Lower leg skin (tissue), 3 donors: ENCODE results near the gene BRF1.

Source experiments
- POLR2A ChIP-seq, 2 donors: fragments of 450-650 bp; IDR thresholded peaks; one replicate each; pipeline ENCODE4 v1.6.1; 2016 to 2017; ENCODE audit warnings: antibody characterized with exemption in 2 of 2, mild to moderate bottlenecking in 1 of 2, moderate library complexity in 1 of 2
- TF ChIP-seq, protein P1 (sequence below), 3 donors: fragments of 450-650 bp; IDR thresholded peaks; one replicate each; pipeline ENCODE4 v1.5.1; 2016; ENCODE audit warnings: antibody characterized with exemption in 3 of 3, mild to moderate bottlenecking in 3 of 3, moderate library complexity in 2 of 3

DNA sequence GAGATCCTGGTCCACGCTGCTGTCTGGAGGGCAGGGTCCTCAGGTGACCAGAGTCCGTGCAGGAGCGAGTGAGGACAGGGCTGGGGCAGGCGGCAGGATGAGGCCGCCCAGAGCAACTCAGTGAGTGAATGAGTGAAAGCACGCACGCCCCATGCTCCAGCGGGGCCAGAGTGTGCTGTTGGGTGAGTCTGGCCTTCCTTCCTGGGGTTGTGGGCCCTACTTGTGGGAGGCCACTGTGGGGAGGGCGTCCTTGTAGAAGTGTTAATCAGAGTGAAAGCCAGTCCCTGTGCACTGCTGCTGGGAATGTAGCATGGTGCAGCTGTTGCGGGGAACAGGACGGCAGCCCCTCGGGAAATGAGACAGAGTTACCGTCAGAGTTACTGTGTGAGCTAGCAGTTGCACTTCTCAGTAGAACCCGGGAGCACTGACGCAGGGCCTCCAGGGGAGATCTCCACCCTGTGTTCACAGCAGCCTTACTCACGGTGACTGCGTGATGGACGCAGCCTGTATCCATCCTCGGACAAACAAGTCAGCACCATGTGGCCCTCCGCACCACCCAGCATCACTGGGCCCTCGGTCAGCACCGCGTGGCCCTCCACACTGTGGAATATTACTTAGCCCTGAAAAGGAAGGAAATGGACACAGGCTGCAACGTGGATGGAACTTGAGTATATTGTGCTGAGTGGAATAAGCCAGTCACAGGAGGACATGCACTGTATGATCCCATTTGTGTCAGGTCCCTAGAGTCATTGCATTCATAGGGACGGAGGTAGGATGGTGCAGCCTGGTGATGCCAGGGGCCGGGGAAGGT is 35.9 kb upstream of the BRF1 start:
- no peak for TF ChIP-seq POLR2A (IDR thresholded peaks at IDR 0.05)
- TF ChIP-seq, protein P1, sequence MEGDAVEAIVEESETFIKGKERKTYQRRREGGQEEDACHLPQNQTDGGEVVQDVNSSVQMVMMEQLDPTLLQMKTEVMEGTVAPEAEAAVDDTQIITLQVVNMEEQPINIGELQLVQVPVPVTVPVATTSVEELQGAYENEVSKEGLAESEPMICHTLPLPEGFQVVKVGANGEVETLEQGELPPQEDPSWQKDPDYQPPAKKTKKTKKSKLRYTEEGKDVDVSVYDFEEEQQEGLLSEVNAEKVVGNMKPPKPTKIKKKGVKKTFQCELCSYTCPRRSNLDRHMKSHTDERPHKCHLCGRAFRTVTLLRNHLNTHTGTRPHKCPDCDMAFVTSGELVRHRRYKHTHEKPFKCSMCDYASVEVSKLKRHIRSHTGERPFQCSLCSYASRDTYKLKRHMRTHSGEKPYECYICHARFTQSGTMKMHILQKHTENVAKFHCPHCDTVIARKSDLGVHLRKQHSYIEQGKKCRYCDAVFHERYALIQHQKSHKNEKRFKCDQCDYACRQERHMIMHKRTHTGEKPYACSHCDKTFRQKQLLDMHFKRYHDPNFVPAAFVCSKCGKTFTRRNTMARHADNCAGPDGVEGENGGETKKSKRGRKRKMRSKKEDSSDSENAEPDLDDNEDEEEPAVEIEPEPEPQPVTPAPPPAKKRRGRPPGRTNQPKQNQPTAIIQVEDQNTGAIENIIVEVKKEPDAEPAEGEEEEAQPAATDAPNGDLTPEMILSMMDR (IDR thresholded peaks at IDR 0.05), result no peak
